ENCODE data around the gene ELF1. TPM values are rescaled to one million over a fixed set of nuclear protein-coding genes. Genes with fewer than 3 reads are reported as not detected.
A peak's percentile ranks its signal among the peaks of the same experiment; 100 is the strongest.

The ELF1 gene
- total and polyA plus RNA-seq, 8 donors: 9.4 to 61.6 (median 36.7) TPM

GRCh38 chr13:41054212-41054877, 35.2 kb upstream of the ELF1 start:
- intact Hi-C loops (cut with DNase I): loop anchor here in 2 of 3 donors (10.0 kb wide), 1 partner anchor 60 kb away; no protein-coding TSS in a partner anchor
- 37 to 48% methylated on average over 9 of the region's 9 CpGs for WGBS, 2 donors
- FAIRE-seq: peak; percentile 78

GRCh38 chr13:41053384-41053826, 34.3 kb upstream of the ELF1 start:
- peak in 3 of 4 donors; percentile 5 to 31 (median 13) for ATAC-seq

More at GRCh38 chr13:41054212-41054877, 35.2 kb upstream of the ELF1 start:
- Histone ChIP-seq H3K4me3 (no peak overlapping the region), H3K27ac (peak overlapping the region in 1 of 4 donors; percentile 34), H3K4me1 (peaks cover 20 to 73% (median 44%) of the 10 kb centered on the region in 3 donors), H3K9me3 (no peaks in the 10 kb centered on the region), H3K27me3 (no peaks in the 10 kb centered on the region), H3K36me3 (no peaks in the 10 kb centered on the region)
- ATAC-seq (peak in 3 of 4 donors; percentile 41 to 55 (median 53)), DNase-seq (no peak)
- TF ChIP-seq CTCF (IDR thresholded peaks at IDR 0.05): peak in 2 of 4 donors; percentile 28 to 36

GRCh38 chr13:41052441-41052840, 33.3 kb upstream of the ELF1 start:
- H3K9me3 ChIP-seq: no peaks in the 10 kb centered on the region
- H3K27me3 ChIP-seq: no peaks in the 10 kb centered on the region
- WGBS, 2 donors: 57 to 66% methylated on average over 3 of the region's 3 CpGs
- TF ChIP-seq CTCF (IDR thresholded peaks at IDR 0.05): no peak
- DNase-seq: no peak
- H3K4me1 ChIP-seq: peaks cover 20 to 62% (median 44%) of the 10 kb centered on the region in 3 donors
- H3K4me3 ChIP-seq: no peak overlapping the region
- no peaks in the 10 kb centered on the region for H3K36me3 ChIP-seq
- ATAC-seq: no peak
- intact Hi-C loops (cut with DNase I): loop anchor here in 2 of 3 donors (10.0 kb wide), 1 partner anchor 58 kb away; no protein-coding TSS in a partner anchor
- no peak overlapping the region for H3K27ac ChIP-seq
- FAIRE-seq: peak; percentile 23

More at GRCh38 chr13:41053384-41053826, 34.3 kb upstream of the ELF1 start:
- Histone ChIP-seq H3K27ac (peak overlapping the region in 2 of 4 donors; percentile 34 to 37), H3K36me3 (no peaks in the 10 kb centered on the region), H3K4me3 (no peak overlapping the region), H3K9me3 (no peaks in the 10 kb centered on the region), H3K4me1 (peaks cover 20 to 71% (median 44%) of the 10 kb centered on the region in 3 donors), H3K27me3 (no peaks in the 10 kb centered on the region)
- no peak for DNase-seq
- no peak for FAIRE-seq
- intact Hi-C loops (cut with DNase I): loop anchor here in 2 of 3 donors (10.0 kb wide), 1 partner anchor 59 kb away; no protein-coding TSS in a partner anchor
- no peak for TF ChIP-seq CTCF (IDR thresholded peaks at IDR 0.05)
- 38 to 44% methylated on average over 2 of the region's 2 CpGs for WGBS, 2 donors

- Histone ChIP-seq H3K27me3 (no peaks in the 10 kb centered on the region), H3K27ac (no peak overlapping the region), H3K4me3 (no peak overlapping the region), H3K36me3 (no peaks in the 10 kb centered on the region), H3K9me3 (no peaks in the 10 kb centered on the region), H3K4me1 (peaks cover 20 to 39% (median 30%) of the 10 kb centered on the region in 3 donors)
- intact Hi-C loops (cut with DNase I): loop anchor here in 2 of 3 donors (10.0 kb wide), 1 partner anchor 55 kb away; no protein-coding TSS in a partner anchor
- FAIRE-seq (no peak), ATAC-seq (no peak), DNase-seq (no peak)
- TF ChIP-seq CTCF (IDR thresholded peaks at IDR 0.05): no peak
- 87 to 89% methylated on average over 4 of the region's 4 CpGs for WGBS, 2 donors
Measured at GRCh38 chr13:41049480-41050440, 30.6 kb upstream of the ELF1 start.
